Endothelial cell of umbilical vein (primary cell): ENCODE results near the gene LCN6. TPM values are rescaled to one million over a fixed set of nuclear protein-coding genes. Genes with fewer than 3 reads are reported as not detected.

Source experiments
- BruUV-seq: library from RNA; stranded (reverse); fragments of 400-500 nt; replicated peaks from 2 replicates; lab custom pipeline; 2021; lab: Mats Ljungman, UMichigan
- CTCF ChIA-PET: fragments of 300-600, 350-600 bp; sonication (Branson Sonifier 250); formaldehyde crosslinking; loops from one replicate; lab custom pipeline; 2021; ENCODE audit warnings: antibody characterized with exemption, inconsistent platforms; lab: Charles Lee
- POLR2A ChIA-PET: fragments of 300-600, 350-600 bp; sonication (Branson Sonifier 250); formaldehyde crosslinking; loops from one replicate; lab custom pipeline; 2021; ENCODE audit warnings: antibody characterized with exemption, inconsistent platforms; lab: Charles Lee
- DNase-seq: peaks from one replicate; pipeline ENCODE4 v3.0.0-alpha.2; 2011; ENCODE audit warnings: low read depth, low spot score
- FAIRE-seq: peaks from 2 replicates; lab custom pipeline; 2011; peaks lifted over from hg19 to GRCh38; lab: Jason Lieb, UNC
- H2AFZ ChIP-seq: 2 replicates; pipeline ENCODE4 v1.6.0; 2012; ENCODE audit warnings: low read depth, low read length, control low read depth, inconsistent platforms
- H3K27ac ChIP-seq: 2 replicates; pipeline ENCODE4 v1.5.1; 2011; ENCODE audit warnings: low read depth, mild to moderate bottlenecking, control low read depth, low read length, moderate library complexity; ENCODE audit not compliant: insufficient read depth
- H3K27me3 ChIP-seq, 2 experiments: 2 replicates each; pipeline versions ENCODE4 v1.6.0 to v1.6.1; 2011; ENCODE audit warnings: low read length in 2 of 2, mixed read lengths in 1 of 2; ENCODE audit not compliant: control insufficient read depth in 2 of 2, insufficient read depth in 2 of 2
- H3K36me3 ChIP-seq, 2 experiments: 2 replicates in 1 of 2; 3 replicates in 1 of 2; pipeline ENCODE4 v1.5.1; 2011; ENCODE audit warnings: low read length in 2 of 2, mild to moderate bottlenecking in 1 of 2, moderate library complexity in 1 of 2; ENCODE audit not compliant: control insufficient read depth in 2 of 2, insufficient read depth in 2 of 2; ENCODE audit errors: extremely low read depth in 1 of 2
- H3K4me1 ChIP-seq: 3 replicates; pipeline ENCODE4 v1.5.1; 2011; ENCODE audit warnings: mild to moderate bottlenecking, low read length; ENCODE audit not compliant: control insufficient read depth, insufficient read depth; ENCODE audit errors: extremely low read depth
- H3K4me2 ChIP-seq: 2 replicates; pipeline ENCODE4 v1.6.1; 2011; ENCODE audit warnings: low read length, control low read depth, mixed read lengths; ENCODE audit not compliant: insufficient read depth
- H3K4me3 ChIP-seq, 3 experiments: fragments of 200-600 bp in 1 of 3; sonication (generic), shearing (Covaris generic) in 1 of 3; replicated peaks in 1 of 3; 2 replicates each; pipeline ENCODE4 v1.5.1; 2011 to 2016; ENCODE audit warnings: control low read depth in 3 of 3, low read length in 3 of 3, mild to moderate bottlenecking in 2 of 3, inconsistent platforms in 1 of 3, low read depth in 1 of 3, moderate library complexity in 1 of 3; ENCODE audit not compliant: insufficient read depth in 1 of 3
- H3K79me2 ChIP-seq: 2 replicates; pipeline ENCODE4 v1.6.0; 2012; ENCODE audit warnings: low read length, inconsistent platforms; ENCODE audit not compliant: control insufficient read depth, insufficient read depth
- H3K9ac ChIP-seq: replicated peaks from 2 replicates; pipeline ENCODE3; 2011; ENCODE audit warnings: low read length, control low read depth; ENCODE audit not compliant: insufficient read depth; ENCODE audit errors: extremely low read depth
- H3K9me1 ChIP-seq: replicated peaks from 3 replicates; pipeline ENCODE4 v1.6.0; 2011; ENCODE audit warnings: mild to moderate bottlenecking, low read length; ENCODE audit not compliant: control insufficient read depth, insufficient read depth; ENCODE audit errors: extremely low read depth
- H3K9me3 ChIP-seq: replicated peaks from 2 replicates; pipeline ENCODE4 v1.5.1; 2012; ENCODE audit warnings: low read length, inconsistent platforms; ENCODE audit not compliant: control insufficient read depth, insufficient read depth
- H4K20me1 ChIP-seq: replicated peaks from 2 replicates; pipeline ENCODE3; 2011; ENCODE audit warnings: mild to moderate bottlenecking, low read length; ENCODE audit not compliant: control insufficient read depth, insufficient read depth; ENCODE audit errors: extremely low read depth
- CTCF ChIP-seq, 2 donors: IDR thresholded peaks; 1 replicate in 1 of 2; 2 replicates in 1 of 2; pipeline ENCODE4 v1.5.1; 2011; ENCODE audit warnings: low read length in 2 of 2, mild to moderate bottlenecking in 2 of 2, moderate library complexity in 2 of 2, control low read depth in 1 of 2, inconsistent platforms in 1 of 2, low read depth in 1 of 2; ENCODE audit not compliant: insufficient read depth in 1 of 2; ENCODE audit errors: extremely low read depth in 1 of 2
- EZH2 ChIP-seq: IDR thresholded peaks from 2 replicates; pipeline ENCODE4 v1.6.1; 2012; ENCODE audit warnings: borderline replicate concordance, low read depth, mild to moderate bottlenecking, moderate library complexity, low read length, inconsistent platforms; ENCODE audit not compliant: severe bottlenecking
- FOS ChIP-seq: IDR thresholded peaks from 2 replicates; pipeline ENCODE4 v1.6.1; 2011; ENCODE audit warnings: mild to moderate bottlenecking, low read length, moderate library complexity, borderline replicate concordance; ENCODE audit not compliant: insufficient read depth
- JUN ChIP-seq: IDR thresholded peaks from 2 replicates; pipeline ENCODE4 v1.6.1; 2011; ENCODE audit warnings: borderline replicate concordance, low read depth; ENCODE audit not compliant: insufficient read length, insufficient read depth
- MAX ChIP-seq: IDR thresholded peaks from 2 replicates; pipeline ENCODE4 v1.6.1; 2011; ENCODE audit not compliant: insufficient read depth, insufficient read length
- MYC ChIP-seq: IDR thresholded peaks from one replicate; pipeline ENCODE4 v1.6.1; 2011; ENCODE audit warnings: mild to moderate bottlenecking, low read depth, low read length
- POLR2A ChIP-seq: IDR thresholded peaks from 2 replicates; pipeline ENCODE4 v1.6.1; 2012; ENCODE audit warnings: low read depth, mild to moderate bottlenecking, control low read depth, low read length
- POLR2AphosphoS5 ChIP-seq: IDR thresholded peaks from 2 replicates; pipeline ENCODE4 v1.6.1; 2012; ENCODE audit warnings: low read depth, mild to moderate bottlenecking, control low read depth, low read length, moderate library complexity; ENCODE audit not compliant: insufficient read depth
- dilution Hi-C: fragments of 300-500 bp; cut with MboI; formaldehyde crosslinking; loops from one replicate; pipeline ENCODE4 v1.15.0; 2019; ENCODE audit warnings: low sequenced_read_pairs; ENCODE audit not compliant: extremely low pct_ligation_motif_present
- intact Hi-C: fragments of 100-400 bp; cut with micrococcal nuclease; formaldehyde crosslinking; loops from one replicate; pipeline ENCODE4 v1.10.0; 2022
- polyA plus RNA-seq, 4 experiments: library from polyadenylated mRNA; depleted of rRNA in 3 of 4; stranded (reverse) in 3 of 4; unstranded in 1 of 4; fragments of >200 nt; gene quantifications; 2 replicates each; pipeline versions ENCODE4 v1.2.1 to v1.2.3, GENCODE V29; 2011 to 2012; ENCODE audit warnings: missing spikeins in 1 of 4
- total RNA-seq: library from RNA; stranded (reverse); gene quantifications from 2 replicates; pipeline ENCODE4 v1.2.3, GENCODE V29; 2021

The LCN6 gene
- total and polyA plus RNA-seq, 2 donors (not counting 3 experiments of a cell fraction or from before 2014, with no cell fraction given), result 0.17 TPM; not detected in 1

- CTCF ChIA-PET, result no interaction called here
- Histone ChIP-seq H3K9me1 (no peaks in the 10 kb centered on the region), H4K20me1 (no peaks in the 10 kb centered on the region), H3K9ac (no peak overlapping the region), H3K4me2 (no peak overlapping the region), H3K4me3 (no peak overlapping the region), H2AFZ (no peak overlapping the region), H3K36me3 (no peaks in the 10 kb centered on the region), H3K27me3 (no peaks in the 10 kb centered on the region), H3K27ac (no peak overlapping the region), H3K79me2 (peaks cover 19% of the 10 kb centered on the region), H3K9me3 (no peaks in the 10 kb centered on the region), H3K4me1 (peaks cover 9% of the 10 kb centered on the region)
- POLR2A ChIA-PET, result no interaction called here
- intact Hi-C loops (no loop called here), dilution Hi-C loops (no loop called here)
- TF ChIP-seq MYC (no peak), POLR2AphosphoS5 (no peak), CTCF (IDR thresholded peaks at IDR 0.05; ENCODE audit: extremely low read depth in 1 of 2, insufficient read depth in 1 of 2, low read depth in 1 of 2, low read length in 2 of 2) (no peak), MAX (no peak), FOS (no peak), POLR2A (no peak), JUN (no peak), EZH2 (no peak)
- FAIRE-seq (no peak), DNase-seq (no peak)
- BruUV-seq, result no TSS peak
Observed at GRCh38 chr9:136733611-136734010, 14.7 kb downstream of the LCN6 start.
